Neural progenitor cell (in vitro differentiated cells): ENCODE measurements around the gene BCOR.

Experiments
- CTCF ChIP-seq: fragments of 200-600 bp; sonication (generic); IDR thresholded peaks from 2 replicates; pipeline ENCODE4 v1.5.1; 2017; ENCODE audit warnings: antibody characterized with exemption, mild to moderate bottlenecking
- EZH2 ChIP-seq: fragments of 200-600 bp; sonication (generic); IDR thresholded peaks from 2 replicates; pipeline ENCODE4 v1.6.1; 2017; ENCODE audit warnings: antibody characterized with exemption, mild to moderate bottlenecking, moderate library complexity

GRCh38 chrX:40090961-40091360 lies 6.8 kb downstream of the BCOR start:
- TF ChIP-seq CTCF (no peak), EZH2 (no peak)
